D341Med (cell line): ENCODE results near the gene RASA4B.

Source experiments
- DNase-seq: peaks from one replicate; pipeline ENCODE4 v3.0.0; 2012; ENCODE audit warnings: low spot score

RASA4B gene

DNA sequence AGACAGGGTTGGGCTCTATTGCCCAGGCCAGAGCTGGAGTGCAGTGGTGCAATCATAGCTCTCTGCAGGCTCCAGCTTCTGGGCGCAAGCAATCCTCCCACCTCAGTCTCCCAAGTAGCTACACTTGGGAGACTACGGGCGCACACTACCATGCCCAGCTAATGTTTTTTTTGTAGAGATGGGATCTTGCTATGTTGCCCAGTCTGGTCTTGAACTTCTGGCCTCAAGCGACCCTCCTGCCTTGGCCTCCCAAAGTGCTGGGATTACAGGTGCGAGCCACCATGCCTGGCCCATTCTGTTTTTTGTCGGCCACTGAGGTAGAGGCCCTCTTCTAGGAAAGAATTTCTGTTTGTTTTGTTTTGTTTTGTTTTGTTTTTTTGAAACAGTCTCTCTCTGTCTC, 65.1 kb downstream of the RASA4B start:
- no peak for DNase-seq

DNA sequence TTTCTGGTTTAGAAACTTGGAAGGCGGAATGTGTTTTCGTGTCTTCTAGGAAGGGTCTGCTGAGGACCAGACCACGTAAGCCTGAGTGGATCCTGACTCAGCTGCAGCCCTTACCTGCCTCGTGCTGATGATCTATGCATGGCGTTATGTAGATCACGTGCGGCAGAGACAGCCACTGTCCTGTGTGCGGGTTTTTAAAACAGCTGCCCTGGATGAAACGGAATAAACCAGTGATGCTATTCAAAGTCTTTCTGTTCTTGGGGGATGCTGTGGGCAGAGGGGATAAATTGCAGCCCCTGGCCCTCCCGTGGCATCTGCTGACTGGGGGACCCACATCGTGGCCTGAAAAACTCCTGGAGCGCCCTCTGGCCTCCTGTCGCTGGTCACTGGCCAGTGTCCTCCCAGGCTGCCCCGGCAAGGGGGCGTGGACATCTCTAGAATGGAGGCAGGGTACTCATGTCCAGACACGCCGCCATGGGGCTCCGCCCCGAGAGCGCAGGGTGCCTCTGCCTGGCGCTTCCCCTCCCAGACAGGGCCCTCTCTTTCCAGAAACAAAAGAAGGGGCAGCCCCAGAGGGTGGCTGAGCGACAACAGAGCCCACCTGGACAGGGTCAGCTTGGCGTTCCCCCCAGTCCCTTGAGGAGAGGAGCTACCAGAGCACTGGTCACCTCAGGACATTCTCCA, 66.1 kb downstream of the RASA4B start:
- no peak for DNase-seq

DNA sequence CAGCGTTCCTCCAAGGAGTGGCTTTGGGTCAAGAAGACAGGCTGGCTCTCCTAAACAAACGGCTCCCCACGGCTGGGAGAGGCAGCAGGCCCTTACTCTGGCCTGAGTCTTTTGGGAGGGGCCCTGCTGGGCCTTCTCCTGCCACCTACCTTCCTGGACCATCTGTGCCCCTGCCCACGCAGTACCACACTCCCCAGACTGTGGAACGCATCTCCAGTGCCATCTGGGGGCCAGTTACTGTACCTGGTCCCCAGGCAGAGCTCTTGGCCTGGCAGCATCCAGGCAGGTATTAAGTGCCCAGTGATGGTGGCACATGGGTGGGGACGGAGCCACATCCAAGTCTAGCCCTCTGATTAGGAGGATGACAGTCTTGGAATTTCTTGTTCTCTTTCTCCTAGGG, 67.3 kb downstream of the RASA4B start:
- DNase-seq = peak; percentile 69

DNA sequence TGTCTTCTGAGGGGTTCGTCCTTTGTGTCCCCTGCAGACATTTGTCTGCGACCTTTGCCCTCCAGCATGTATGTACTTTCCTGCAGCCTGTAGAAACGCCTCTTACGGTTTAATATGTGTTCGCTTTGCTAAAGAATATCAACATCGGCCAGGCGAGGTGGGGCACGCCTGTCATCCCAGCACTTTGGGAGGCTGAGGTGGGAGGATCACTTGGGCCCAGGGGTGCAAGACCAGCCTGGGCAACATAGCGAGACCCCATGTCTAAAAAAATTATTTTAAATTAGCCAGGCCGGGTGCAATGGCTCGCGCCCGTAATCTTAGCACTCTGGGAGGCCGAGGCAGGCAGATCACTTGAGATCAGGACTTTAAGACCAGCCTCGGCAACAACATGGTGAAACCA, 68.4 kb downstream of the RASA4B start:
- no peak for DNase-seq

DNA sequence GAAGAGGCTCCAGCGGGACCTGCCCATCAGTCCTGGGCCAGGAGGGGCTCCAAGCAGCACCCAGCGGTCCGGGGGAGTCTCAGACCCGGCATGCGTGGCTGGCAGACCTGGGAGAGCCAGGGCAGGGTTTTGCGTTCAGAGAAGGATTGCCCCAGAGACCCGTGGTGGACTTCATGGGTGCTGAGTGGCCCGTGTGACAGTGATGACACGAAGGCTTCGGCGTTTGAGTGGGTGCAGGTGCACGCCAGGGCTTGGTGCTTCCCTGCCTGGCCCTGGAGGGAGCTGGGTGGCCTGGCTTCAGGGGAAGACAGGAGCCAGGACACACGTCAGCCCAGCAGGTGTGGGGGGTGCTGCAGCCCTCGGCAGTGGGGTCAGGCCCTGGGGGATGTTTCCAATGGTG, 70.3 kb downstream of the RASA4B start:
- DNase-seq = no peak

DNA sequence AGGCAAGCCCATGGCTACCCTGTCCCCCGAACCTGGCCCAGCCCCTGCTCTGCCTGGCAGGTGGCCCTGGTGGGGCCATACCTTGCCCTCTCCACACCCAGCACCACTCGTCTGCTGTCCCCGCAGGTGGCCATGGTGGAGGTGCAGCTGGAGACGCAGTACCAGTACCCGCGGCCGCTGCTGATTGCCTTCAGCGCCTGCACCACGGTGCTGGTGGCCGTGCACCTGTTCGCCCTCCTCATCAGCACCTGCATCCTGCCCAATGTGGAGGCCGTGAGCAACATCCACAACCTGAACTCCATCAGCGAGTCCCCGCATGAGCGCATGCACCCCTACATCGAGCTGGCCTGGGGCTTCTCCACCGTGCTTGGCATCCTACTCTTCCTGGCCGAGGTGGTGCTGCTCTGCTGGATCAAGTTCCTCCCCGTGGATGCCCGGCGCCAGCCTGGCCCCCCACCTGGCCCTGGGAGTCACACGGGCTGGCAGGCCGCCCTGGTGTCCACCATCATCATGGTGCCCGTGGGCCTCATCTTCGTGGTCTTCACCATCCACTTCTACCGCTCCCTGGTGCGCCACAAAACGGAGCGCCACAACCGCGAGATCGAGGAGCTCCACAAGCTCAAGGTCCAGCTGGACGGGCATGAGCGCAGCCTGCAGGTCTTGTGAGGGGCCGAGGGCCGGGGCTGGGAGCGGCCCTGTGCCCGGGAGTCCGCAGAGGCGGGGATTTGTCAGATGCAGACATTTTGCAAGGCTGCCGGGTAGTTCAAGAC, 71.0 kb downstream of the RASA4B start:
- DNase-seq = no peak

DNA sequence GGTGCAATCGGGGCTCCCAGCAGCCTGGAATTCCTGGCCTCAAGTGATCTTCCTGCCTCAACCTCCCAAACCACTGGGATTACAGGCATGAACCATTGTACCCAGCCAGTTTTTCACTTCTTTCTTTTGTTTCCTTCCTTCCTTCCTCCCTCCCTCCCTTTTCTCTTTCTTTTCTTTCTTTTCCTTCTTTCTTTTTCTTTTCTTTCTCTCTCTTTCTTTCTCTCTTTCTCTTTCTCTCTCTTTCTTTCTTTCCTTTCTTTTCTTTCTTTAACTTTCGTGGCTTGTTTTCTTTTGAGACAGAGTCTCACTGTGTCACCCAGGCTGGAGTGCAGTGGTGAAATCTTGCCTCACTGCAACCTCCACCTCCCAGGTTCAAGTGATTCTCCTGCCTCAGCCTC, 71.9 kb downstream of the RASA4B start:
- DNase-seq = no peak

DNA sequence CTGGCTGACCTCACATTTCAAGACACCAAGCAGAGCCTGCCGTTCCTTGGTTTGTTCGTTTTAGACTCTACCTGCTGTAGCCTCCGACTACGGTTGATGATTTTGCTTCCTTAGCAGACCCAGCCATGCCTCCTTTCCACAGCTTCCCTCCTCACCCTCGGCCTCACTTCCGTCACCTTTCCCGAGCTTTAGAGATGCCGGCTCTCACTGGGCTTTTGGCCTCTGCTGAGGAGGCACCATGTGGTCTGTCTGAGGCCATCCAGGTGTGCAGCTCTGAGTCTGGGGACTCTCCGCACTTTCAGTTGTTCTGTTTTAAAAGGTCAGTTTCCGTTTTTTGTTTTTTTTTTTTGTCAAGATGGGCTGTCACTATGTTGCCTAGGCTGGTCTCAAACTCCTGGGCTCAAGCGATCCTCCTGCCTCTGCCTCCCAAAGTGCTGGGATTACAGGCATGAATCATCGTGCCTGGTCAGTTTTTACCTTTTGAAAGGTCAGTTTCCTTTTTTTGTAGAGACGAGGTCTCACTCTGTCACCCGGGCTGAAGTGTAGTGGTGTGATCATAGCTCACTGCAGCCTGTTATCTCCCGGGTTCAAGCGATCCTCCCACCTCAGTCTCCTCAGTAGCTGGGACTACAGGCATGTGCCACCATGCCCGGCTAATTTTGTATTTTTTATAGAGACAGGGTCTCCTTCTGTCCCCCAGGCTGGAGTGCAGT, 72.5 kb downstream of the RASA4B start:
- no peak for DNase-seq

DNA sequence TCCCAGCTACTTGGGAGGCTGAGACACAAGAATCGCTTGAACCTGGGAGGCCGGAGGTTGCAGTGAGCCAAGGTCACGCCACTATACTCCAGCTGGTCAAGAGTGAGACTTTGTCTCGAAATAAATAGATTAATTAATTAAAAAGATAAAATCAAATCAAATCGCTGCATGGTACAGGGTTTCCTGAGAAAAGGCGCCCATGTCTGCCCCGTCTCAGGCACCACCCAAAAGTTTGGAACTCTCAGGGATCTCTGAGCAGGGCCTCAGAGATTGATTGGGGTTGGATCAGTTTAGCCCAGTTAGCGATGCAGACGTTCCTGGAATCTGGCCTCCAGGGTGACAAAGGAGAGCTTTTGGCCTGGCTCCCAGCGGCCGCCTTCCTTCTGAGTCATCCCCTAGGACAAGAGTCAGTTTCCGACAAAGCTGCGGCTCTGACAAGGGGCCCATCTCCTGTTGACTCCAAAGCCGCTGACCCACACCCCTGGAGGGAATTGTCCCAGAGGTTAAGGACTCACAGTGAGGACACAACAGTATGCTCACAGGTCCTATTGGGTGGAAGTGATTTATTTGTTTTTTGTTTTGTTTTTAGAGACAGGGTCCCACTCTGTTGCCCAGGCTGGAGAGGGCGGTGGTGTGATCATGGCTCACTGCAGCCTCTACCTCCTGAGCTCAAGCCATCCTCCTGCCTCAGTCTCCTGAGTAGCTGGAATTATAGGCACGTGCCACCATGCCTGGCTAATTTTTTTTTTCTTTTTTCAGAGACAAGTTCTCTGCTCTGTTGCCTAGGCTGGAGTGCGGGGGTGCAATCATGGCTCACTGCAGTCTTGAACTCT, 77.4 kb downstream of the RASA4B start:
- peak; percentile 14 for DNase-seq

DNA sequence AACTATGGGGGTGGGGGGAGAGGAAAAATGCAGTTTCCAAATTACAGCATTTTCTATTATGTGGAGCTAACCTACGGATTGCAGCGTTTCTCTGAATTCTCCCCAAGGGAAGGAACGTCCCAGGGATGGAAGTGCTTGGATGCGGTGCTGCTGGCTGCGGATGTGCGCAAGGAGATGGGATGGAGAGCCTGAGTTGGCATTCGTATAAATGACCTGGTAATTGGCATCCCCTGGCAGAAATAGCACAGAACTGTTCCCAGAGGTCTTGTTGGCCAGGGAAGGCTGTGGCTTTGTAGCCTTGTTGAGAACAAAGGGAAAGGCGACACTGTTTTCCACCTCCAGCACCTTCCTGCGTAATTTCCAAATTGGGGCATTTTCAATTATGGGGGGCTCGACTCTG, 81.5 kb downstream of the RASA4B start:
- DNase-seq = no peak

DNA sequence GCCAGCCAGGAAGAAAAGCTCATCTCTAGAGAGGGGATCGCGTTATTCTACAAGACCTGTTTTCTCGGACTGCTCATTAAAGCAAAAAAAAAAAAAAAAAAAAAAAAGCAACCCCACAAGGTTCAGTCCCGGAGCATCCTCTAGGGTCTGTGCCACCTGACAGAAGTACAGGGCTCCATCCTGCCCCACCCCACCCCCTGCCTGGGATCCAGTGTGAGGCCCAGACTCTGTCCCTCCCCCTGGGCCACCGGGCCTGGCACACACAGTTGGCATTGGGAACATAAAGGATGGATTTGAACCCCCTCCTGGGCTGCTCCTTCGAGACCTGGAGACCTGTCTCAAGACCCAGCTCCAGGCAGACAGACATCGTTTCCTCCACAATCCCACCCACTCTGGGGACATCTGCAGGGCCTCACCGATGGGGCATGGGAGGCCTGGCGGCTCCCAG, 83.5 kb downstream of the RASA4B start:
- peak; percentile 52 for DNase-seq

DNA sequence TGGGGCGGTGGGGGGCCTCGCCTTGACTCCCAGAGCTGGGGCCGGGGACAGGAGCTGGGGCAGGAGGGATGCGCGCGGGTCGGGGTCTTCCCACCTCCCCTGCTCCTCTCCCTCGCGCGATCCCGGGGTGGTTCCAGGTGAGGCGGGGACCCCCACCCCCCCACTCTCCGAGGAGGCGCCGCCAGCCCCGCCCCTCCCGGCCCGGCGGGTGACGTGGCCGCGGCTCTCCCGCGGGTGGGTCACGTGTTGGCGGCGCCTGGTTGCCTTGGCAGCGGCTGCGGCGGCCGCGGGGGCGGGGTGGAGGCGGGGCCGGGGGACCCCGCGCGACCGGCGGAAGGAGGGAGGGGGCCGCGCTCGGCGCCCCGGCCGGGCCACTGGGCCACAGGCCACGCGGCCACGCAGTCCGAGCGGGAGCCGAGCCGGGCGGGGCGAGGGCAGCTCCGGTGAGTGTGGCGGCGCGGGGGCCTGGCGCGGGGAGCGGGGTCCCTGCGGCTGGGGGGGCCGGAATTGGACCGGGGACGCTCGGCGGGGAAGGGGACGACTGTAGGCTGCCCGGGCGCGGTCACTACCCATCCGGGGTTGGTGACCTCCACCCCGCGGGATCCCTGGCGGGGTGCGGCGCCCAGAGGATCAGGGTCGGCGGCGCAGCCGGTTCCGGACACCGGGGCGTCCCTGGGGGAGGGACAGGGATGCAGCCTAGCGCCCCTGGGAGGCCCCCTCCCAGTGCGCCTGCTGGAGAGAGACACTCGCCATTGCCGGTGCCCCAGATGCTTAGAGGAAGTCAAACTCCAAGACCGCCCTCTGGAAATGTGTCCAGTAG, 84.1 kb downstream of the RASA4B start, which contains the start of gene ORAI2:
Gene ORAI2, plus strand, starts transcription at position 357 of the 820 bp plus-strand sequence. CDS start 5,382 bp downstream, outside the sequence.
- DNase-seq = peak; percentile 97
